ENCODE measurements around the gene HOXC12. TPM values are rescaled to one million over a fixed set of nuclear protein-coding genes. Genes with fewer than 3 reads are reported as not detected.

Gene HOXC12
- total and polyA plus RNA-seq, 2 of the 8 experiments (the other 6 are each of a cell fraction or from before 2014, with no cell fraction given): not detected

DNA sequence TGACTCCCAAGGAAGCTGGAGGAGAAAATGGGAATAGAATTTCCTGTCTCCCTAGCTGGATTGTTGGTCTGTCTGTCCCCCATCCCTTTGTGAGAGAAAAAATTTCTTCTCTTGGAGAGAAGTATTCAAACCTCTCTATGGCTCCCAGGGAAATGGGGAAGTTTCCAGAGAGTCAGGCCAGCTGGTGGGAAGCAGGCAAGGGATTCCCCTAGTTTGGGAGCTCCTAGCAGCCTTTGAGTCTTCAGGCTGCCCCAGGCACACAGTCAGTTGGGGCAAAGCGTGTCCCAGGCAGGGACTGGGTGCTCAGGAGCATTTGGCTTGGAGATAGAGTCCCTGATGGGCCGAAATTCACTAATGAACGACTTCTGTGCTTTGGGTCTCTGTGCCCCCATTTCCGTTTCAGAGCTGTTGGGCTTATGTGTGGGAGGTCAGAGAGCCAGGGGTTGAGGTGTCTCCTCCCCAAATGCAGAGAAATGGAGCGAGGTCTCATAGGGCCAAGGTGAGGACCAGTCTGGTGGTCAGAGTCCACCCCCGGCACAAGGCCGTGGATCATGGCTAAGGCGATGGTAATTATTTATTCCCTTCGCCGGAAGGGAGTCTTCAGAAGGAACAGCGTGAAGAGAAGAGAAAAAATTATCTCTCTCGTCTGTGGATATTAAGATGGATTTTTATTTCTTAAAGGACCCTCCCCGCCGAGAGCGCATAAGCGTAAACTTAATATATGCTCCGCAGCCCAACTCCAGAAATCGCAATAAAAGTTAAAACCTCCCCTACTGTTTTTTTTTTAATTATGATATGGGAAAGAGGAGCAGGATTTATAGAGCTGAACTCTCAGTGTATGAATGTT lies 38.7 kb downstream of the HOXC12 start:
- H3K36me3 ChIP-seq (ENCODE audit: control insufficient read depth in 2 of 4, insufficient read depth in 4 of 4, low read length in 3 of 4): peaks cover 0 to 18% (median 0%) of the 10 kb centered on the region in 4 experiments; a peak in 1 of 8 replicates
- no peak overlapping the region for H3K18ac ChIP-seq (ENCODE audit: extremely low read depth, low read length)
- peak overlapping the region; percentile 26; the same call in 1 of the 2 replicates for H2AK5ac ChIP-seq (ENCODE audit: low read depth, low read length)
- no peaks in the 10 kb centered on the region for H3K79me2 ChIP-seq (ENCODE audit: control insufficient read depth in 1 of 2, insufficient read depth in 2 of 2, low read length in 2 of 2)
- H3K56ac ChIP-seq (replicated peaks; ENCODE audit: insufficient read length, low read depth, low read length): no peak overlapping the region
- H4K8ac ChIP-seq (ENCODE audit: extremely low read depth, insufficient read depth, low read length): no peak overlapping the region
- no peaks in the 10 kb centered on the region for H3K79me1 ChIP-seq (ENCODE audit: low read depth, low read length)
- H3K9ac ChIP-seq (replicated peaks in 1 of 4; ENCODE audit: extremely low read depth in 1 of 4, low read depth in 3 of 4, low read length in 3 of 4): no peak overlapping the region
- no peak overlapping the region for H3K14ac ChIP-seq (ENCODE audit: insufficient read length)
- no peak overlapping the region for H2BK20ac ChIP-seq (ENCODE audit: low read length)
- peaks cover 0 to 4% of the 10 kb centered on the region in 2 experiments; a peak in 1 of 4 replicates for H3K9me3 ChIP-seq (ENCODE audit: insufficient read depth in 2 of 2, low read depth in 1 of 2, low read length in 1 of 2)
- H3K27ac ChIP-seq (ENCODE audit: low read depth, low read length): no peak overlapping the region
- FAIRE-seq (no peak), DNase-seq (ENCODE audit: low read depth in 1 of 2, low spot score in 2 of 2) (no peak)
- no peak overlapping the region for H2BK120ac ChIP-seq (replicated peaks; ENCODE audit: low read depth, low read length)
- H4K91ac ChIP-seq (replicated peaks; ENCODE audit: insufficient read length, low read length): no peak overlapping the region
- no peak overlapping the region for H2BK5ac ChIP-seq (ENCODE audit: low read depth, low read length)
- 0 out of 2 replicates have a peak overlapping the region, but pooled peaks have one; percentile 87 for H2BK12ac ChIP-seq (ENCODE audit: low read depth, low read length)
- H2AFZ ChIP-seq (ENCODE audit: low read length): no peak overlapping the region
- no peak overlapping the region for H2BK15ac ChIP-seq (ENCODE audit: low read length)
- H3K4me1 ChIP-seq (replicated peaks in 1 of 4; ENCODE audit: control insufficient read depth in 3 of 4, insufficient read depth in 4 of 4, low read length in 3 of 4): peaks cover 0 to 15% (median 3%) of the 10 kb centered on the region in 4 experiments; a peak in 5 of 7 replicates
- no peak overlapping the region for H4K5ac ChIP-seq (ENCODE audit: insufficient read length, low read depth, low read length)
- no peak overlapping the region for H3K4ac ChIP-seq (replicated peaks; ENCODE audit: insufficient read length, low read depth, low read length)
- no peak overlapping the region for H3K4me3 ChIP-seq (ENCODE audit: extremely low read depth in 1 of 4, insufficient read depth in 2 of 4, low read depth in 3 of 4, low read length in 4 of 4)
- H3K23ac ChIP-seq (ENCODE audit: insufficient read length): no peak overlapping the region
- peaks cover 2% of the 10 kb centered on the region; the same call in 1 of the 2 replicates for H3K23me2 ChIP-seq (ENCODE audit: low read depth, low read length)
- H3K27me3 ChIP-seq (replicated peaks in 1 of 4; ENCODE audit: control insufficient read depth in 3 of 4, extremely low read depth in 1 of 4, insufficient read depth in 3 of 4, low read length in 3 of 4): peaks cover 97 to 100% (median 100%) of the 10 kb centered on the region in 4 experiments
- ChIA-PET POLR2A (ENCODE audit: partially characterized antibody) (no interaction called here), CTCF (ENCODE audit: partially characterized antibody) (interaction anchor here (0.6 to 4.3 kb wide), 9 partner anchors 9 to 221 kb away, joined by 3 to 30 read pairs (median 4); partner anchors contain the start of genes HOXC10 and HOXC5)
- peaks cover 25 to 28% of the 10 kb centered on the region in 2 experiments for H4K20me1 ChIP-seq (replicated peaks in 1 of 2; ENCODE audit: control insufficient read depth in 1 of 2, insufficient read depth in 2 of 2, low read length in 2 of 2)
- no peak overlapping the region for H3K4me2 ChIP-seq (ENCODE audit: insufficient read depth in 1 of 2, low read depth in 2 of 2, low read length in 2 of 2)
- WGBS, 2 experiments (ENCODE audit: extremely low coverage in 1 of 2, insufficient coverage in 1 of 2, insufficient read length in 1 of 2, insufficient replicate concordance in 2 of 2, low coverage in 1 of 2, low lambda C conversion rate in 2 of 2, missing lambda C conversion rate in 1 of 2): 42% methylated on average over 18 of the region's 18 CpGs; no CpG with 5 or more reads in 1 of the 2 experiments
- TF ChIP-seq SIN3A (conservative IDR thresholded peaks at IDR 0.05 in 1 of 2, IDR thresholded peaks at IDR 0.05 in 1 of 2; ENCODE audit: low read depth in 1 of 2, low read length in 2 of 2) (no peak), KDM4A (IDR thresholded peaks at IDR 0.05; ENCODE audit: low read depth, low read length, severe bottlenecking) (no peak), RNF2 (IDR thresholded peaks at IDR 0.05; ENCODE audit: borderline replicate concordance, low read depth, low read length, missing control alignments, poor library complexity, severe bottlenecking) (peak; percentile 99)
- TF ChIP-seq, protein P1, sequence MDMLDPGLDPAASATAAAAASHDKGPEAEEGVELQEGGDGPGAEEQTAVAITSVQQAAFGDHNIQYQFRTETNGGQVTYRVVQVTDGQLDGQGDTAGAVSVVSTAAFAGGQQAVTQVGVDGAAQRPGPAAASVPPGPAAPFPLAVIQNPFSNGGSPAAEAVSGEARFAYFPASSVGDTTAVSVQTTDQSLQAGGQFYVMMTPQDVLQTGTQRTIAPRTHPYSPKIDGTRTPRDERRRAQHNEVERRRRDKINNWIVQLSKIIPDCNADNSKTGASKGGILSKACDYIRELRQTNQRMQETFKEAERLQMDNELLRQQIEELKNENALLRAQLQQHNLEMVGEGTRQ (IDR thresholded peaks at IDR 0.05; ENCODE audit: low read length): no peak

Data from H1 (cell line).